H1 (cell line): Measurements from ENCODE around the gene RTCA. TPM values are rescaled to one million over a fixed set of nuclear protein-coding genes. Genes with fewer than 3 reads are reported as not detected.

Experiments
- CTCF ChIA-PET: fragments of 300-600 bp; sonication (Branson Sonifier 250); formaldehyde crosslinking; loops from one replicate; lab custom pipeline; 2021; ENCODE audit not compliant: partially characterized antibody; lab: Charles Lee
- POLR2A ChIA-PET: fragments of 300-600 bp; sonication (Branson Sonifier 250); formaldehyde crosslinking; loops from one replicate; lab custom pipeline; 2021; ENCODE audit warnings: inconsistent platforms; ENCODE audit not compliant: partially characterized antibody; lab: Charles Lee
- DNase-seq, 2 experiments: peaks; one replicate each; pipeline versions ENCODE4 v3.0.0 to v3.0.0-alpha.2; 2010 to 2022; ENCODE audit warnings: low spot score in 2 of 2, low read depth in 1 of 2, mixed read lengths in 1 of 2
- FAIRE-seq: peaks from 2 replicates; lab custom pipeline; 2011; peaks lifted over from hg19 to GRCh38; lab: Jason Lieb, UNC
- H2AFZ ChIP-seq: 2 replicates; pipeline ENCODE4 v1.8.1; 2012; ENCODE audit warnings: low read length, inconsistent platforms
- H2AK5ac ChIP-seq: 2 replicates; pipeline ENCODE4 v1.6.1; 2013; ENCODE audit warnings: low read depth, low read length
- H2BK120ac ChIP-seq: replicated peaks from 2 replicates; pipeline ENCODE3; 2013; ENCODE audit warnings: low read depth, low read length, inconsistent platforms
- H2BK12ac ChIP-seq: 2 replicates; pipeline ENCODE4 v1.6.1; 2013; ENCODE audit warnings: low read depth, low read length
- H2BK15ac ChIP-seq: 2 replicates; pipeline ENCODE4 v1.6.1; 2013; ENCODE audit warnings: low read length
- H2BK20ac ChIP-seq: 2 replicates; pipeline ENCODE4 v1.6.1; 2013; ENCODE audit warnings: low read length
- H2BK5ac ChIP-seq: 2 replicates; pipeline ENCODE4 v1.6.1; 2013; ENCODE audit warnings: low read depth, low read length
- H3K14ac ChIP-seq: 2 replicates; pipeline ENCODE4 v1.6.1; 2013; ENCODE audit warnings: inconsistent platforms; ENCODE audit not compliant: insufficient read length
- H3K18ac ChIP-seq: 2 replicates; pipeline ENCODE4 v1.6.1; 2013; ENCODE audit warnings: low read length; ENCODE audit errors: extremely low read depth
- H3K23ac ChIP-seq: 2 replicates; pipeline ENCODE4 v1.6.1; 2013; ENCODE audit warnings: inconsistent platforms; ENCODE audit not compliant: insufficient read length
- H3K23me2 ChIP-seq: 2 replicates; pipeline ENCODE4 v1.6.1; 2013; ENCODE audit warnings: low read depth, low read length
- H3K27ac ChIP-seq: 2 replicates; pipeline ENCODE4 v1.6.1; 2011; ENCODE audit warnings: low read depth, low read length, inconsistent platforms
- H3K27me3 ChIP-seq, 4 experiments: replicated peaks in 1 of 4; 1 replicate in 1 of 4; 2 replicates in 3 of 4; pipeline versions ENCODE4 v1.6.1 to v1.8.1; 2011 to 2013; ENCODE audit warnings: low read length in 3 of 4, mild to moderate bottlenecking in 3 of 4, inconsistent platforms in 2 of 4, mixed read lengths in 2 of 4, moderate library complexity in 1 of 4; ENCODE audit not compliant: control insufficient read depth in 3 of 4, insufficient read depth in 3 of 4; ENCODE audit errors: extremely low read depth in 1 of 4
- H3K36me3 ChIP-seq, 4 experiments: 2 replicates each; pipeline versions ENCODE4 v1.6.1 to v1.8.1; 2011 to 2013; ENCODE audit warnings: mild to moderate bottlenecking in 4 of 4, low read length in 3 of 4, moderate library complexity in 2 of 4, control low read depth in 1 of 4, inconsistent platforms in 1 of 4; ENCODE audit not compliant: insufficient read depth in 4 of 4, control insufficient read depth in 2 of 4
- H3K4ac ChIP-seq: replicated peaks from 2 replicates; pipeline ENCODE3; 2013; ENCODE audit warnings: low read length, low read depth, mixed read lengths, inconsistent platforms; ENCODE audit not compliant: insufficient read length
- H3K4me1 ChIP-seq, 4 experiments: replicated peaks in 1 of 4; 1 replicate in 1 of 4; 2 replicates in 3 of 4; pipeline versions ENCODE4 v1.6.1 to v1.8.1; 2011 to 2013; ENCODE audit warnings: low read length in 3 of 4, inconsistent platforms in 2 of 4, mixed read lengths in 1 of 4; ENCODE audit not compliant: insufficient read depth in 4 of 4, control insufficient read depth in 3 of 4
- H3K4me2 ChIP-seq, 2 experiments: 2 replicates each; pipeline versions ENCODE4 v1.6.1 to v1.8.1; 2011 to 2013; ENCODE audit warnings: low read depth in 2 of 2, low read length in 2 of 2, control low read depth in 1 of 2, inconsistent platforms in 1 of 2, mild to moderate bottlenecking in 1 of 2; ENCODE audit not compliant: insufficient read depth in 1 of 2
- H3K4me3 ChIP-seq, 4 experiments: fragments of 200-600, 300-600 bp in 1 of 4; sonication (generic), shearing (Covaris generic), sonication (Bioruptor Twin) in 1 of 4; 2 replicates each; pipeline versions ENCODE4 v1.5.1 to v1.8.1; 2011 to 2016; ENCODE audit warnings: low read length in 4 of 4, low read depth in 3 of 4, control low read depth in 2 of 4, inconsistent platforms in 2 of 4, mild to moderate bottlenecking in 2 of 4, mixed read lengths in 1 of 4, moderate library complexity in 1 of 4; ENCODE audit not compliant: insufficient read depth in 2 of 4; ENCODE audit errors: extremely low read depth in 1 of 4
- H3K56ac ChIP-seq: replicated peaks from 2 replicates; pipeline ENCODE3; 2013; ENCODE audit warnings: low read depth, mild to moderate bottlenecking, mixed read lengths, low read length, inconsistent platforms; ENCODE audit not compliant: insufficient read length
- H3K79me1 ChIP-seq: 2 replicates; pipeline ENCODE4 v1.6.1; 2013; ENCODE audit warnings: low read depth, low read length, control low read depth
- H3K79me2 ChIP-seq, 2 experiments: 2 replicates each; pipeline versions ENCODE4 v1.6.1 to v1.8.1; 2012 to 2013; ENCODE audit warnings: low read length in 2 of 2, mild to moderate bottlenecking in 2 of 2, inconsistent platforms in 1 of 2; ENCODE audit not compliant: insufficient read depth in 2 of 2, control insufficient read depth in 1 of 2
- H3K9ac ChIP-seq, 4 experiments: replicated peaks in 1 of 4; 1 replicate in 1 of 4; 2 replicates in 3 of 4; pipeline versions ENCODE4 v1.6.1 to v1.8.1; 2011 to 2013; ENCODE audit warnings: low read depth in 3 of 4, low read length in 3 of 4, control low read depth in 2 of 4, mild to moderate bottlenecking in 2 of 4, moderate library complexity in 2 of 4, inconsistent platforms in 1 of 4; ENCODE audit errors: extremely low read depth in 1 of 4
- H3K9me3 ChIP-seq, 2 experiments: 2 replicates each; pipeline versions ENCODE4 v1.6.1 to v1.8.1; 2012 to 2013; ENCODE audit warnings: mild to moderate bottlenecking in 2 of 2, moderate library complexity in 2 of 2, control low read depth in 1 of 2, inconsistent platforms in 1 of 2, low read depth in 1 of 2, low read length in 1 of 2, mixed read lengths in 1 of 2; ENCODE audit not compliant: insufficient read depth in 2 of 2
- H4K20me1 ChIP-seq, 2 experiments: replicated peaks in 1 of 2; 2 replicates each; pipeline versions ENCODE3 to v1.8.1; 2011 to 2013; ENCODE audit warnings: inconsistent platforms in 2 of 2, low read length in 2 of 2, mild to moderate bottlenecking in 1 of 2; ENCODE audit not compliant: insufficient read depth in 2 of 2, control insufficient read depth in 1 of 2
- H4K5ac ChIP-seq: 2 replicates; pipeline ENCODE4 v1.6.1; 2013; ENCODE audit warnings: low read length, low read depth, mixed read lengths, inconsistent platforms; ENCODE audit not compliant: insufficient read length
- H4K8ac ChIP-seq: 2 replicates; pipeline ENCODE4 v1.8.0; 2013; ENCODE audit warnings: mild to moderate bottlenecking, moderate library complexity, low read length, inconsistent platforms; ENCODE audit not compliant: insufficient read depth; ENCODE audit errors: extremely low read depth
- H4K91ac ChIP-seq: replicated peaks from 2 replicates; pipeline ENCODE3; 2013; ENCODE audit warnings: low read length, mixed read lengths, inconsistent platforms; ENCODE audit not compliant: insufficient read length
- BCL11A ChIP-seq, 2 experiments: IDR thresholded peaks; one replicate each; pipeline ENCODE4 v1.6.1; 2011; ENCODE audit warnings: low read depth in 2 of 2, low read length in 2 of 2, mild to moderate bottlenecking in 2 of 2
- CHD1 ChIP-seq: IDR thresholded peaks from 2 replicates; pipeline ENCODE4 v1.6.1; 2012; ENCODE audit warnings: low read depth, low read length, improper control_type of control experiment
- NANOG ChIP-seq: IDR thresholded peaks from 2 replicates; pipeline ENCODE4 v1.6.1; 2011; ENCODE audit warnings: low read length, low read depth, mild to moderate bottlenecking, inconsistent platforms; ENCODE audit not compliant: insufficient read depth, poor library complexity, severe bottlenecking
- WGBS, 2 experiments: shearing (Covaris generic) in 1 of 2; methylation state at CpG; one replicate each; pipeline versions ENCODE4 v1.1.6 to v1.1.7; 2013 to 2015; ENCODE audit warnings: low lambda C conversion rate in 2 of 2, mixed read lengths in 2 of 2, inconsistent platforms in 1 of 2, low coverage in 1 of 2, missing lambda C conversion rate in 1 of 2; ENCODE audit not compliant: insufficient replicate concordance in 2 of 2, insufficient coverage in 1 of 2, insufficient read length in 1 of 2; ENCODE audit errors: extremely low coverage in 1 of 2, missing lambda C conversion rate in 1 of 2; 5-methylcytosine and 5-hydroxymethylcytosine counted together
- polyA plus RNA-seq, 7 experiments: library from polyadenylated mRNA; depleted of rRNA in 3 of 7; stranded (reverse) in 5 of 7; unstranded in 2 of 7; fragments of >200 nt in 5 of 7; fragments of 200-250 nt in 2 of 7; gene quantifications; 1 replicate in 5 of 7; 2 replicates in 1 of 7; 4 replicates in 1 of 7; pipeline versions ENCODE4 v1.2.1 to v1.2.3, GENCODE V29; 2011 to 2013; ENCODE audit warnings: missing spikeins in 2 of 7, mixed read lengths in 2 of 7
- total RNA-seq: library from RNA; stranded (reverse); fragmentation: NEBNext Ultra II Directional; extraction: Animal tissue kit (Norgen Biotek cat#: 25700); gene quantifications from 2 replicates; pipeline ENCODE4 v1.2.1, GENCODE V29; 2021

RTCA gene
- total and polyA plus RNA-seq, 2 of the 8 experiments (the other 6 are each of a cell fraction or from before 2014, with no cell fraction given), result 13.8 to 31.6 TPM

GRCh38 chr1:100305954-100306353, 39.9 kb downstream of the RTCA start:
- Histone ChIP-seq H3K9me3 (no peaks in the 10 kb centered on the region), H3K36me3 (no peaks in the 10 kb centered on the region), H3K4me2 (no peak overlapping the region), H2BK15ac (no peak overlapping the region), H3K79me1 (no peaks in the 10 kb centered on the region), H4K20me1 (no peaks in the 10 kb centered on the region), H4K8ac (no peak overlapping the region), H4K5ac (no peak overlapping the region), H3K4me1 (peaks cover 0 to 4% (median 0%) of the 10 kb centered on the region in 4 experiments; a peak in 3 of 7 replicates), H3K23me2 (no peaks in the 10 kb centered on the region), H3K9ac (no peak overlapping the region), H3K27me3 (no peaks in the 10 kb centered on the region), H3K14ac (no peak overlapping the region), H3K79me2 (no peaks in the 10 kb centered on the region), H2BK120ac (no peak overlapping the region), H2BK5ac (0 out of 2 replicates have a peak overlapping the region, but pooled peaks have one; percentile 12), H3K56ac (no peak overlapping the region), H3K27ac (no peak overlapping the region), H2AK5ac (no peak overlapping the region), H3K18ac (no peak overlapping the region), H3K4ac (no peak overlapping the region), H4K91ac (no peak overlapping the region), H2BK12ac (peak overlapping the region; percentile 27; the same call in 1 of the 2 replicates), H2BK20ac (no peak overlapping the region), H2AFZ (no peak overlapping the region), H3K23ac (no peak overlapping the region), H3K4me3 (no peak overlapping the region)
- ChIA-PET POLR2A (interaction anchor here (1.0 kb wide), 1 partner anchor 12 kb away, joined by 4 read pairs; no protein-coding TSS in a partner anchor), CTCF (interaction anchor here (0.6 to 1.2 kb wide), 2 partner anchors 16 to 51 kb away, joined by 3 read pairs; no protein-coding TSS in a partner anchor)
- no peak for DNase-seq
- TF ChIP-seq CHD1 (no peak), NANOG (no peak), BCL11A (IDR thresholded peaks at IDR 0.05; ENCODE audit: low read depth in 2 of 2, low read length in 2 of 2) (no peak)
- WGBS, 2 experiments, result 87% methylated on average over 3 of the region's 3 CpGs; no CpG with 5 or more reads in 1 of the 2 experiments
- FAIRE-seq, result no peak
